Neural progenitor cell (in vitro differentiated cells): ENCODE results near the gene GREB1L.
"Not testable (repeated sequence)": the region's sequence is repeated elsewhere in the genome, so short reads cannot be mapped to it uniquely, and the experiment has no call there.

Source experiments
- CTCF ChIP-seq: fragments of 200-600 bp; sonication (generic); IDR thresholded peaks from 2 replicates; pipeline ENCODE4 v1.5.1; 2017; ENCODE audit warnings: antibody characterized with exemption, mild to moderate bottlenecking
- EZH2 ChIP-seq: fragments of 200-600 bp; sonication (generic); IDR thresholded peaks from 2 replicates; pipeline ENCODE4 v1.6.1; 2017; ENCODE audit warnings: antibody characterized with exemption, mild to moderate bottlenecking, moderate library complexity
- EZH2phosphoT487 ChIP-seq: fragments of 200-600 bp; sonication (generic); IDR thresholded peaks from 2 replicates; pipeline ENCODE4 v1.6.1; 2017; ENCODE audit warnings: antibody characterized with exemption

GRCh38 chr18:21315126-21315525 lies 73.1 kb downstream of the GREB1L start:
- not testable (repeated sequence) for TF ChIP-seq CTCF, EZH2phosphoT487, EZH2
